CD8-positive, alpha-beta memory T cell (primary cell): ENCODE measurements around the gene RAD51B. TPM values are rescaled to one million over a fixed set of nuclear protein-coding genes. Genes with fewer than 3 reads are reported as not detected.

Source experiments
- CTCF ChIA-PET: fragments of 350-600 bp; sonication (Branson Sonifier 250); formaldehyde crosslinking; loops from one replicate; lab custom pipeline; 2021; ENCODE audit warnings: antibody characterized with exemption; lab: Charles Lee
- POLR2A ChIA-PET: fragments of 350-600 bp; sonication (Branson Sonifier 250); formaldehyde crosslinking; loops from one replicate; lab custom pipeline; 2021; ENCODE audit warnings: antibody characterized with exemption; lab: Charles Lee
- DNase-seq, 5 donors: peaks; one replicate each; pipeline versions ENCODE4 v3.0.0 to v3.0.0-alpha.2; 2020 to 2022; ENCODE audit warnings: mixed read lengths in 1 of 5
- H3K27ac ChIP-seq: one replicate; pipeline ENCODE4 v1.7.0; 2013; ENCODE audit warnings: low read depth, mild to moderate bottlenecking, low read length, moderate library complexity
- H3K27me3 ChIP-seq: 2 replicates; pipeline ENCODE4 v1.7.0; 2013; ENCODE audit warnings: low read length, mild to moderate bottlenecking; ENCODE audit not compliant: insufficient read depth, poor library complexity, severe bottlenecking
- H3K36me3 ChIP-seq: 2 replicates; pipeline ENCODE4 v1.7.0; 2013; ENCODE audit warnings: mild to moderate bottlenecking, low read length, moderate library complexity; ENCODE audit not compliant: insufficient read depth
- H3K4me1 ChIP-seq: 2 replicates; pipeline ENCODE4 v1.7.0; 2013; ENCODE audit warnings: mild to moderate bottlenecking, low read length, moderate library complexity; ENCODE audit not compliant: insufficient read depth
- H3K4me3 ChIP-seq: 2 replicates; pipeline ENCODE4 v1.7.0; 2013; ENCODE audit warnings: mild to moderate bottlenecking, low read length
- H3K9me3 ChIP-seq: 2 replicates; pipeline ENCODE4 v1.7.0; 2013; ENCODE audit warnings: mild to moderate bottlenecking, low read length
- H3K27ac Mint-ChIP-seq, 8 donors: one replicate each; pipeline ENCODE4 v1.8.0; 2020 to 2021; ENCODE audit warnings: mixed read lengths in 8 of 8, mild to moderate bottlenecking in 6 of 8, inconsistent platforms in 3 of 8, moderate library complexity in 3 of 8
- H3K27me3 Mint-ChIP-seq, 2 donors: one replicate each; pipeline ENCODE4 v1.8.0; 2020 to 2021; ENCODE audit warnings: mixed read lengths in 2 of 2, mild to moderate bottlenecking in 1 of 2, moderate library complexity in 1 of 2
- H3K36me3 Mint-ChIP-seq, 3 donors: one replicate each; pipeline ENCODE4 v1.8.0; 2020 to 2021; ENCODE audit warnings: mixed read lengths in 3 of 3, inconsistent platforms in 1 of 3, mild to moderate bottlenecking in 1 of 3
- H3K4me1 Mint-ChIP-seq, 3 donors: one replicate each; pipeline ENCODE4 v1.8.0; 2020 to 2021; ENCODE audit warnings: mixed read lengths in 3 of 3, inconsistent platforms in 1 of 3, mild to moderate bottlenecking in 1 of 3
- H3K4me3 Mint-ChIP-seq, 7 donors: one replicate each; pipeline ENCODE4 v1.8.0; 2020 to 2021; ENCODE audit warnings: mixed read lengths in 7 of 7, mild to moderate bottlenecking in 6 of 7, moderate library complexity in 4 of 7, inconsistent platforms in 2 of 7
- H3K9me3 Mint-ChIP-seq, 5 donors: one replicate each; pipeline ENCODE4 v1.8.0; 2020 to 2022; ENCODE audit warnings: mixed read lengths in 5 of 5, mild to moderate bottlenecking in 3 of 5, moderate library complexity in 2 of 5, inconsistent platforms in 1 of 5
- polyA plus RNA-seq: library from polyadenylated mRNA; unstranded; fragments of 300-500 nt; fragmentation: Illumina TruSeq; gene quantifications from one replicate; pipeline ENCODE4 v1.2.3, GENCODE V29; 2021
- total RNA-seq, 2 experiments: library from RNA; stranded (reverse); gene quantifications; one replicate each; pipeline ENCODE4 v1.2.3, GENCODE V29; 2021

The RAD51B gene
- total and polyA plus RNA-seq, 3 experiments from 2014 or later = 15.7 to 22.9 (median 17.4) TPM

- H3K9me3 ChIP-seq = no peaks in the 10 kb centered on the region
- Mint-ChIP-seq H3K4me3 (no peak overlapping the region), H3K27me3 (no peaks in the 10 kb centered on the region), H3K36me3 (peaks cover 0 to 1% (median 0%) of the 10 kb centered on the region in 3 donors), H3K4me1 (no peaks in the 10 kb centered on the region), H3K27ac (no peak overlapping the region), H3K9me3 (no peaks in the 10 kb centered on the region)
- H3K27me3 ChIP-seq = no peaks in the 10 kb centered on the region
- no peaks in the 10 kb centered on the region for H3K36me3 ChIP-seq
- ChIA-PET POLR2A (no interaction called here), CTCF (no interaction called here)
- peak in 1 of 5 donors; percentile 36 for DNase-seq
- H3K27ac ChIP-seq = no peak overlapping the region
- no peak overlapping the region for H3K4me3 ChIP-seq
- H3K4me1 ChIP-seq = no peaks in the 10 kb centered on the region
Measured at GRCh38 chr14:68747393-68747792, 927.8 kb downstream of the RAD51B start.

GRCh38 chr14:68748260-68748659 is 928.7 kb downstream of the RAD51B start:
- Histone ChIP-seq H3K27me3 (no peaks in the 10 kb centered on the region), H3K36me3 (no peaks in the 10 kb centered on the region), H3K4me3 (no peak overlapping the region), H3K9me3 (no peaks in the 10 kb centered on the region), H3K27ac (no peak overlapping the region), H3K4me1 (no peaks in the 10 kb centered on the region)
- no peak overlapping the region for H3K27ac Mint-ChIP-seq
- ChIA-PET CTCF (interaction anchor here (1.0 kb wide), 1 partner anchor 40 kb away, joined by 3 read pairs; no protein-coding TSS in a partner anchor), POLR2A (no interaction called here)
- no peaks in the 10 kb centered on the region for H3K27me3 Mint-ChIP-seq
- no peak for DNase-seq
- no peak overlapping the region for H3K4me3 Mint-ChIP-seq
- no peaks in the 10 kb centered on the region for H3K9me3 Mint-ChIP-seq
- H3K36me3 Mint-ChIP-seq = peaks cover 0 to 1% (median 0%) of the 10 kb centered on the region in 3 donors
- no peaks in the 10 kb centered on the region for H3K4me1 Mint-ChIP-seq

- Mint-ChIP-seq H3K4me1 (peaks cover 0 to 3% (median 3%) of the 10 kb centered on the region in 3 donors), H3K4me3 (no peak overlapping the region), H3K36me3 (peaks cover 0 to 1% (median 0%) of the 10 kb centered on the region in 3 donors), H3K9me3 (no peaks in the 10 kb centered on the region), H3K27ac (no peak overlapping the region), H3K27me3 (no peaks in the 10 kb centered on the region)
- ChIA-PET POLR2A (no interaction called here), CTCF (interaction anchor here (1.0 kb wide), 1 partner anchor 39 kb away, joined by 3 read pairs; no protein-coding TSS in a partner anchor)
- no peaks in the 10 kb centered on the region for H3K36me3 ChIP-seq
- no peaks in the 10 kb centered on the region for H3K9me3 ChIP-seq
- DNase-seq = peak in 1 of 5 donors; percentile 6
- no peaks in the 10 kb centered on the region for H3K4me1 ChIP-seq
- H3K27me3 ChIP-seq = no peaks in the 10 kb centered on the region
- no peak overlapping the region for H3K4me3 ChIP-seq
- no peak overlapping the region for H3K27ac ChIP-seq
Measured at GRCh38 chr14:68748691-68749090, 929.1 kb downstream of the RAD51B start.

DNA sequence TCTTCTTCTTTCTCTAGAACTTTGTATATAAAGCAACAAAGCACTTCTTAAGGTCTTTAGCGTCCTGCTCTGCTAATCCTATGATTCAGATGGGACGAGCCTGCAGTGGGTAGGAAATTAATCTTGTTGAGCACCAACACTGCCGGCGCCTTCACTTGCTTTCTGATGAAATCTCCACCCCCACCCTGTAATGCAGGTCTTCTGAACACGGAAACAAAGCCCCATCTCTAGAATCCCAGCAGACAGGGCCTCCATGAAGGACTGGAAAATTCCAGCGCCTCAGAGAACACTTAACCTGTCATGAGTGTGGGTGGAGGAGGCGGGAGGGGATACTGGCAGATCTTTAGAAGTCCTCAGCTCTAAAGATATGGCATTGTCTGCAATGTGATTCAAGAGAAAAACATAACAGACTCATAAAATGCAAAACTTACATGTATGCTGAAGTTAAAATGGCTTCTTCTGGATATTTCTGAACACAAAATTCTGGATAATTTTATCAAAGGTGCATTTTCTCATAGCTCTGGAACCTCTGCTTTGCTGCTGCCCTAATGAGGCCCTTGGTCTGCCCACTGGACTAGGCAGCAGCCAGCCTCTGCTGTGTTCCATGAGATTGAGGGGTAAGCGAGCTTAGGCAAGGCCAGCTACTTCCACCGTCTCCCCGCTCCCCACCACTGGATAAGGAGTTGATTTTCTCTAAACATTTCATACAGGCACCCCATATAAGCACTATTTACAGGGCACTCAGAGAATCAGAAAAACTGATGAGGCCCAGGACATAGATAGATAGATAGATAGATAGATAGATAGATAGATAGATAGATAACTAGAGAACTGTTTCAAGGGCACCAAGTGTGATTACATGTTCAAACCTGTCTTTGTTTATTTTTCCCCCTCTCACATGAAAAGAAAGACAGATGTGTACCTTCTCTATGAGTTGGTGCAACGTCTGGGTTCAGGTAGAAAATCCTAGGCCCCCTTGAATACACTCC is 930.2 kb downstream of the RAD51B start:
- H3K9me3 ChIP-seq = no peaks in the 10 kb centered on the region
- no peaks in the 10 kb centered on the region for H3K36me3 ChIP-seq
- POLR2A ChIA-PET = no interaction called here
- Mint-ChIP-seq H3K9me3 (no peaks in the 10 kb centered on the region), H3K36me3 (peaks cover 0 to 1% (median 0%) of the 10 kb centered on the region in 3 donors), H3K4me1 (peaks cover 4 to 10% (median 9%) of the 10 kb centered on the region in 3 donors), H3K27ac (no peak overlapping the region), H3K4me3 (no peak overlapping the region), H3K27me3 (no peaks in the 10 kb centered on the region)
- H3K27ac ChIP-seq = peak overlapping the region; percentile 30
- DNase-seq = no peak
- no peaks in the 10 kb centered on the region for H3K27me3 ChIP-seq
- no peaks in the 10 kb centered on the region for H3K4me1 ChIP-seq
- H3K4me3 ChIP-seq = no peak overlapping the region
- CTCF ChIA-PET = interaction anchor here (1.0 kb wide), 1 partner anchor 9 kb away, joined by 3 read pairs; no protein-coding TSS in a partner anchor

DNA sequence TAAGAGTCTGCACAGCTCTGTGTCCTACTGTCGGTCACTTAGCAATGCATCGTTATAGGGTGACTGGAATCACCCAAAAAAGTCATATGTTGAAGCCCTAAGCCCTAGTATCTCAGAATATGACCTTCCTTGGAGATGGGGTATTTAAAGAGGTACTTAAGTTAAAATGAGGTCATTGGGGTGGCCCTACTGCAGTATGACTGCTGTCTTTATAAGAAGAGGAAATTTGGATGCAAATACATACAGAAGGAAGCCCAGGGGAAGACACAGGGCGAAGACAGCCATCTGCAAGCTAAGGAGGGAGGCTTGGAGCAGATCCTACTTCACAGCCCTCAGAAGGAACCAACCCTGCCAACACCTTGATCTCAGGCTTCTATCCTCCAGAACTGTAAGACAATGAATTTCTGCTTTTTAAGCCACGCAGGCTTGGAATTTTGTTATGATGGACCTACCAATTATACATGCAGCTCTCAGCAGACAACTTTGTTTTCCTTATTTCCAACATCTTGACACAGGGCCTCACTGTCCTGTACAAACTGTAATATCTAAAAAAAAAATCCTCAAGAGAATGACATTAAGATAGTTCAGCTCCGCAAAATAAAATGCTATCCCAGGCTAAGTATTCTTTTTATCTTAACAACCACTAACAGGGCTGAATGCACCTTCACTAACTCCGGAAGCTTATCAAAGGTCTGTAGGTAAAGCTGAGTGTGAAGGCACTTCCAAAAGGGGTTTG is 932.9 kb downstream of the RAD51B start:
- ChIA-PET CTCF (interaction anchor here (1.3 to 1.8 kb wide), 3 partner anchors 33 to 503 kb away, joined by 3 to 4 read pairs (median 3); no protein-coding TSS in a partner anchor), POLR2A (no interaction called here)
- peaks cover 8 to 22% (median 18%) of the 10 kb centered on the region in 3 donors for H3K4me1 Mint-ChIP-seq
- Histone ChIP-seq H3K9me3 (no peaks in the 10 kb centered on the region), H3K27me3 (no peaks in the 10 kb centered on the region), H3K4me1 (peaks cover 5% of the 10 kb centered on the region), H3K4me3 (no peak overlapping the region), H3K27ac (no peak overlapping the region), H3K36me3 (no peaks in the 10 kb centered on the region)
- no peaks in the 10 kb centered on the region for H3K9me3 Mint-ChIP-seq
- DNase-seq = no peak
- no peak overlapping the region for H3K4me3 Mint-ChIP-seq
- peaks cover 0 to 1% (median 0%) of the 10 kb centered on the region in 3 donors for H3K36me3 Mint-ChIP-seq
- peak overlapping the region in 2 of 8 donors; percentile 11 to 40 for H3K27ac Mint-ChIP-seq
- H3K27me3 Mint-ChIP-seq = no peaks in the 10 kb centered on the region

GRCh38 chr14:68753690-68754089 is 934.1 kb downstream of the RAD51B start:
- Histone ChIP-seq H3K4me1 (peaks cover 14% of the 10 kb centered on the region), H3K36me3 (no peaks in the 10 kb centered on the region), H3K27ac (no peak overlapping the region), H3K4me3 (no peak overlapping the region), H3K9me3 (no peaks in the 10 kb centered on the region), H3K27me3 (no peaks in the 10 kb centered on the region)
- H3K4me1 Mint-ChIP-seq = peaks cover 14 to 32% (median 27%) of the 10 kb centered on the region in 3 donors
- H3K27ac Mint-ChIP-seq = peak overlapping the region in 1 of 8 donors; percentile 33
- peaks cover 0 to 1% (median 0%) of the 10 kb centered on the region in 3 donors for H3K36me3 Mint-ChIP-seq
- no peaks in the 10 kb centered on the region for H3K27me3 Mint-ChIP-seq
- DNase-seq = no peak
- POLR2A ChIA-PET = no interaction called here
- H3K4me3 Mint-ChIP-seq = no peak overlapping the region
- no peaks in the 10 kb centered on the region for H3K9me3 Mint-ChIP-seq
- CTCF ChIA-PET = no interaction called here

DNA sequence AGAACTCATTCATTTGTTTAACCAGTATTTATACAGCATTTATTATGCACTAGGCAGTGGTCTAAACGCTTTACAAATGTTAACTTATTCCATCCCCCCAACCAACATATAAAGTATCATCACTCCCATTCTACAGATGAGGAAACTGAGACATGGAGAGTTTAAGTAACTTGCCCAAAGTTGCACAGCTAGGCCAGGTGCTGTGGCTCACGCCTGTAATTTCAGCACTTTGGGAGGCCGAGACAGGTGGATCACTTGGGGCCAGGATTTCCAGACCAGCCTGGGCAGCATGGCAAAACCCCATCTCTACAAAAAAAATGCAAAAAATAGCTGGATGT is 935.4 kb downstream of the RAD51B start:
- CTCF ChIA-PET = interaction anchor here (1.1 kb wide), 1 partner anchor 62 kb away, joined by 4 read pairs; no protein-coding TSS in a partner anchor
- H3K4me1 Mint-ChIP-seq = peaks cover 14 to 35% (median 27%) of the 10 kb centered on the region in 3 donors

More for the DNA sequence above, 935.4 kb downstream of the RAD51B start:
- POLR2A ChIA-PET = no interaction called here
- Histone ChIP-seq H3K9me3 (no peaks in the 10 kb centered on the region), H3K4me1 (peaks cover 14% of the 10 kb centered on the region), H3K36me3 (no peaks in the 10 kb centered on the region), H3K4me3 (no peak overlapping the region), H3K27ac (no peak overlapping the region), H3K27me3 (no peaks in the 10 kb centered on the region)
- Mint-ChIP-seq H3K4me3 (no peak overlapping the region), H3K27me3 (no peaks in the 10 kb centered on the region), H3K27ac (peak overlapping the region in 1 of 8 donors; percentile 32), H3K9me3 (no peaks in the 10 kb centered on the region), H3K36me3 (peaks cover 0 to 1% (median 0%) of the 10 kb centered on the region in 3 donors)
- DNase-seq = no peak
